ENCODE data around the gene RSPO4. TPM values are rescaled to one million over a fixed set of nuclear protein-coding genes. Genes with fewer than 3 reads are reported as not detected.

RSPO4 gene
- total and polyA plus RNA-seq, 9 of the 15 experiments (the other 6 are each of a cell fraction or from before 2014, with no cell fraction given): 0.04 to 0.34 TPM; not detected in 7

- H3K27ac ChIP-seq (ENCODE audit: extremely low read depth, low read depth, low read length): no peak overlapping the region
- H3K9me3 ChIP-seq (replicated peaks; ENCODE audit: control insufficient read depth, insufficient read depth, low read depth, low read length): no peaks in the 10 kb centered on the region
- BruUV-seq (replicated peaks): no TSS peak
- H3K79me2 ChIP-seq (ENCODE audit: control insufficient read depth, insufficient read depth, low read length): no peaks in the 10 kb centered on the region
- H3K4me1 ChIP-seq (replicated peaks in 1 of 2; ENCODE audit: control insufficient read depth in 2 of 2, insufficient read depth in 2 of 2, low read length in 2 of 2): peaks cover 0 to 4% of the 10 kb centered on the region in 2 experiments; a peak in 1 of 5 replicates
- H2AFZ ChIP-seq (ENCODE audit: low read depth, low read length): peak overlapping the region; percentile 51; the same call in 1 of the 2 replicates
- no peak for ATAC-seq
- H3K4me3 ChIP-seq: no peak overlapping the region
- no peak overlapping the region for H3K4me2 ChIP-seq (ENCODE audit: insufficient read depth, low read length)
- H3K9me1 ChIP-seq (ENCODE audit: control insufficient read depth, insufficient read depth, low read length): no peaks in the 10 kb centered on the region
- 4% methylated on average over 4 of the region's 4 CpGs for WGBS (ENCODE audit: insufficient coverage, low coverage, missing lambda C conversion rate)
- H4K20me1 ChIP-seq (replicated peaks; ENCODE audit: control insufficient read depth, insufficient read depth, low read length): no peaks in the 10 kb centered on the region
- H3K27me3 ChIP-seq (ENCODE audit: control insufficient read depth in 2 of 2, insufficient read depth in 2 of 2, low read length in 2 of 2): peaks cover 3 to 21% of the 10 kb centered on the region in 2 experiments; a peak in 3 of 5 replicates
- H3K36me3 ChIP-seq (ENCODE audit: control insufficient read depth, insufficient read depth, low read length): no peaks in the 10 kb centered on the region
- no peak for FAIRE-seq
- DNase-seq (ENCODE audit: extremely low read depth in 1 of 4, low spot score in 3 of 4): no peak
- CTCF ChIA-PET (ENCODE audit: low intra/inter-chr PET ratio): interaction anchor here (0.7 kb wide), 1 partner anchor 79 kb away, joined by 3 read pairs; no protein-coding TSS in a partner anchor
- H3K9ac ChIP-seq (ENCODE audit: insufficient read depth in 1 of 2, low read depth in 2 of 2, low read length in 2 of 2): no peak overlapping the region
- in situ Hi-C loops (cut with MboI): no loop called here
- TF ChIP-seq HDAC2 (IDR thresholded peaks at IDR 0.05) (no peak), ATF3 (IDR thresholded peaks at IDR 0.05) (peak; percentile 55; the same call in 1 of the 2 replicates), ATF3 (CRISPR knock-in tag; conservative IDR thresholded peaks at IDR 0.05) (no peak)
- POLR2A ChIA-PET: no interaction called here
- intact Hi-C loops (cut with micrococcal nuclease): no loop called here
These were observed 32.3 kb upstream of the RSPO4 start for GRCh38 chr20:1034415-1034789.

GRCh38 chr20:1033751-1034414 lies 31.8 kb upstream of the RSPO4 start:
- 9% methylated on average over 6 of the region's 6 CpGs for WGBS (ENCODE audit: insufficient coverage, low coverage, missing lambda C conversion rate)
- Histone ChIP-seq H3K27me3 (ENCODE audit: control insufficient read depth in 2 of 2, insufficient read depth in 2 of 2, low read length in 2 of 2) (peaks cover 3 to 17% of the 10 kb centered on the region in 2 experiments; a peak in 3 of 5 replicates), H3K79me2 (ENCODE audit: control insufficient read depth, insufficient read depth, low read length) (no peaks in the 10 kb centered on the region), H3K4me1 (replicated peaks in 1 of 2; ENCODE audit: control insufficient read depth in 2 of 2, insufficient read depth in 2 of 2, low read length in 2 of 2) (peaks cover 0 to 4% of the 10 kb centered on the region in 2 experiments; a peak in 1 of 5 replicates), H2AFZ (ENCODE audit: low read depth, low read length) (peak overlapping the region; percentile 51), H3K4me3 (no peak overlapping the region), H3K9ac (ENCODE audit: insufficient read depth in 1 of 2, low read depth in 2 of 2, low read length in 2 of 2) (no peak overlapping the region), H3K9me1 (ENCODE audit: control insufficient read depth, insufficient read depth, low read length) (no peaks in the 10 kb centered on the region), H4K20me1 (replicated peaks; ENCODE audit: control insufficient read depth, insufficient read depth, low read length) (no peaks in the 10 kb centered on the region), H3K4me2 (ENCODE audit: insufficient read depth, low read length) (no peak overlapping the region), H3K9me3 (replicated peaks; ENCODE audit: control insufficient read depth, insufficient read depth, low read depth, low read length) (no peaks in the 10 kb centered on the region), H3K36me3 (ENCODE audit: control insufficient read depth, insufficient read depth, low read length) (no peaks in the 10 kb centered on the region), H3K27ac (ENCODE audit: extremely low read depth, low read depth, low read length) (0 out of 3 replicates have a peak overlapping the region, but pooled peaks have one; percentile 1)
- ChIA-PET CTCF (ENCODE audit: low intra/inter-chr PET ratio) (interaction anchor here (0.7 kb wide), 1 partner anchor 78 kb away, joined by 3 read pairs; no protein-coding TSS in a partner anchor), POLR2A (interaction anchor here (0.6 to 0.9 kb wide), 2 partner anchors 23 to 52 kb away, joined by 3 read pairs; no protein-coding TSS in a partner anchor)
- peak; percentile 15 to 34 (median 19) for DNase-seq (ENCODE audit: extremely low read depth in 1 of 4, low spot score in 3 of 4)
- BruUV-seq (replicated peaks): no TSS peak
- in situ Hi-C loops (cut with MboI) (no loop called here), intact Hi-C loops (cut with micrococcal nuclease) (no loop called here)
- no peak for ATAC-seq
- no peak for FAIRE-seq
- TF ChIP-seq L3MBTL2 (IDR thresholded peaks at IDR 0.05) (peak; percentile 71; the same call in 1 of the 2 replicates), TFE3 (CRISPR knock-in tag; IDR thresholded peaks at IDR 0.05) (peak; percentile 96), RAD51 (IDR thresholded peaks at IDR 0.05; ENCODE audit: borderline replicate concordance, low read depth) (peak; percentile 96), PREB (CRISPR knock-in tag; IDR thresholded peaks at IDR 0.05) (no peak), USF2 (CRISPR knock-in tag; IDR thresholded peaks at IDR 0.05) (peak; percentile 83), BHLHE40 (IDR thresholded peaks at IDR 0.05; ENCODE audit: low read length) (peak; percentile 26; the same call in 1 of the 2 replicates), ZBTB17 (CRISPR knock-in tag; IDR thresholded peaks at IDR 0.05) (no peak)
